ENCODE data around the gene KDM4C.

DNA sequence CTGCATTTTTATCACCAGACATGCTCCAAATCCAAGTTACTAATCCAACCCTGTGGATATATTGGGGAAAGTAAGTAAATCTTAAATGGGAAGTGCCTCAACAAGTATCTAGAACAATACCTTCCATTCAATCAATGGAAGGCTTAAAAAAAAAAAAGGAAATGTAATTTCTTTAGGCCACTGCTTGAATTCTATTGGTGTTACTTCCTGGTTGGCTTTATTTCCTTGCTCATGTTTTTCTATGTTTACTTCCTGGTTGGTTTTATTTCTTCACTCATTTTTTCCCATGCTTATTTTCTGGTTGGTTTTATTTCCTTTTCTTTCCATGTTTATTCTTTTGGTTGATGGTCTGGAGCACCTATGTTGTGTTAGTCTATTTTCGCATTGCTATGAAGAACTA lies 363.9 kb downstream of the KDM4C start:
- TF ChIP-seq POLR2AphosphoS5 (IDR thresholded peaks at IDR 0.05) = no peak
- TF ChIP-seq CTCF (IDR thresholded peaks at IDR 0.05 in 8 of 11, conservative IDR thresholded peaks at IDR 0.05 in 3 of 11) = no peak
